ENCODE data around the gene ZFPL1. TPM values are rescaled to one million over a fixed set of nuclear protein-coding genes. Genes with fewer than 3 reads are reported as not detected.

ZFPL1 gene
- total RNA-seq, 2 donors from 2014 or later = 61.6 to 62.6 TPM

DNA sequence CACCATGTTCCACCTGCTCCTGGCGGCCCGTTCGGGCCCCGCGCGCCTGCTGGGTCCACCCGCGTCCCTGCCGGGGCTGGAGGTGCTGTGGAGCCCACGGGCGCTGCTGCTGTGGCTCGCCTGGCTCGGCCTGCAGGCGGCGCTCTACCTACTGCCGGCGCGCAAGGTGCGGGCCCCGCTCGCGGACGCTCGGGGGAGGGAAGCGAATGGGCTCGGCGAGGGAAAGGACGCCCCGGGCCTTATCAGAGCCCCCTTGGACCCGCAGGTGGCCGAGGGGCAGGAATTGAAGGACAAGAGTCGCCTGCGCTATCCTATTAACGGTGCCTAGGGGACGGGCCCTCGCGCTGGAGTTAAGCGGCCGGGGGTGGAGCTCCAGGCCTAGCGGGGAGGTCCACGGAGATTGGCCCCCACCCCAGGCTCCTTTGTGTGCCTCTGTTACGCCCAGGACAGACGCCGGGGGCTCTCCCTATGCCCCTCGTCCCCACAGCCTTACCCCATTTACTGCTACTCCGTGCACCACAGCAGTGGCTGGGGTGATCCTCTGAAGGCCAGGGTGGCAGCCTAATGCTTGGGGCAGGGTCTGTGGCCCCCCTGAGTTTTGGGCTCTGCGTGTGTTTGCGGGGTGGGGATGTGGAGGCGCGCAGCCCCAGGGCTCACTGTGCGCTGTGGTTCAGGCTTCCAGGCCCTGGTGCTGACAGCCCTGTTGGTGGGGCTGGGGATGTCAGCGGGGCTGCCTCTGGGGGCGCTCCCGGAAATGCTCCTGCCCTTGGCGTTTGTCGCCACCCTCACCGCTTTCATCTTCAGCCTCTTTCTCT is 28.7 kb downstream of the ZFPL1 start:
- no peak for DNase-seq (ENCODE audit: low spot score)
- TF ChIP-seq POLR2AphosphoS5 (IDR thresholded peaks at IDR 0.05) (peak; percentile 38), POLR2A (IDR thresholded peaks at IDR 0.05) (no peak)
- TF ChIP-seq, protein P1, sequence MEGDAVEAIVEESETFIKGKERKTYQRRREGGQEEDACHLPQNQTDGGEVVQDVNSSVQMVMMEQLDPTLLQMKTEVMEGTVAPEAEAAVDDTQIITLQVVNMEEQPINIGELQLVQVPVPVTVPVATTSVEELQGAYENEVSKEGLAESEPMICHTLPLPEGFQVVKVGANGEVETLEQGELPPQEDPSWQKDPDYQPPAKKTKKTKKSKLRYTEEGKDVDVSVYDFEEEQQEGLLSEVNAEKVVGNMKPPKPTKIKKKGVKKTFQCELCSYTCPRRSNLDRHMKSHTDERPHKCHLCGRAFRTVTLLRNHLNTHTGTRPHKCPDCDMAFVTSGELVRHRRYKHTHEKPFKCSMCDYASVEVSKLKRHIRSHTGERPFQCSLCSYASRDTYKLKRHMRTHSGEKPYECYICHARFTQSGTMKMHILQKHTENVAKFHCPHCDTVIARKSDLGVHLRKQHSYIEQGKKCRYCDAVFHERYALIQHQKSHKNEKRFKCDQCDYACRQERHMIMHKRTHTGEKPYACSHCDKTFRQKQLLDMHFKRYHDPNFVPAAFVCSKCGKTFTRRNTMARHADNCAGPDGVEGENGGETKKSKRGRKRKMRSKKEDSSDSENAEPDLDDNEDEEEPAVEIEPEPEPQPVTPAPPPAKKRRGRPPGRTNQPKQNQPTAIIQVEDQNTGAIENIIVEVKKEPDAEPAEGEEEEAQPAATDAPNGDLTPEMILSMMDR (IDR thresholded peaks at IDR 0.05) = peak; percentile 72 to 95 (median 86)
- peak overlapping the region; percentile 76 to 80 for H3K27ac ChIP-seq
- WGBS = 2% methylated on average over 32 of the region's 57 CpGs
- H3K4me1 ChIP-seq (replicated peaks) = peaks cover 18% of the 10 kb centered on the region
- intact Hi-C loops (cut with DNase I) = loop anchor here (10.0 kb wide), 2 partner anchors 198 to 258 kb away; partner anchors contain the start of gene ATG2A
- H3K36me3 ChIP-seq = no peaks in the 10 kb centered on the region
- H3K4me3 ChIP-seq = peak overlapping the region; percentile 42 to 51
- no peaks in the 10 kb centered on the region for H3K27me3 ChIP-seq (replicated peaks; ENCODE audit: insufficient read depth)
- H3K9me3 ChIP-seq = no peaks in the 10 kb centered on the region

DNA sequence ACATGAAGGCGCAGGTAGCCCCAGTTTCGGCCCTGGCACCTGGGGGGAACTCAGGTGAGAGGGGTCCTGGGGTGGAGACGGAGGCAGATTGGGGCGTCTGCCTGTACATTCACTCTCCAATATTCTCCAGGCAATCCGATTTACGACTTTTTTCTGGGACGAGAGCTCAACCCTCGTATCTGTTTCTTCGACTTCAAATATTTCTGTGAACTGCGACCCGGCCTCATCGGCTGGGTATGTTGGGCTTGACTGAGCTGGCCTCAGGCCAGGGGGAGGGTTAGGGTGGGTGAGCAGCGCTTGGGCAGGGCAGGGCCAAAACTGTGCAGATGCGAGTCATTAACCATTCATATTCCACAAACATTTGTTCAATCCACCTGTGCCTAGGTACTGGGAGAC is 29.3 kb downstream of the ZFPL1 start:
- peak overlapping the region; percentile 42 to 51 for H3K4me3 ChIP-seq
- H3K36me3 ChIP-seq = no peaks in the 10 kb centered on the region
- H3K27ac ChIP-seq = peak overlapping the region; percentile 76 to 80
- no peaks in the 10 kb centered on the region for H3K27me3 ChIP-seq (replicated peaks; ENCODE audit: insufficient read depth)
- peaks cover 18% of the 10 kb centered on the region for H3K4me1 ChIP-seq (replicated peaks)
- intact Hi-C loops (cut with DNase I) = loop anchor here (10.0 kb wide), 2 partner anchors 199 to 259 kb away; partner anchors contain the start of gene ATG2A
- no peak for TF ChIP-seq POLR2AphosphoS5 (IDR thresholded peaks at IDR 0.05)
- no peak for TF ChIP-seq POLR2A (IDR thresholded peaks at IDR 0.05)
- TF ChIP-seq, protein P1 (IDR thresholded peaks at IDR 0.05) = no peak
- no peak for DNase-seq (ENCODE audit: low spot score)
- H3K9me3 ChIP-seq = no peaks in the 10 kb centered on the region
- 17% methylated on average over 14 of the region's 14 CpGs for WGBS

DNA sequence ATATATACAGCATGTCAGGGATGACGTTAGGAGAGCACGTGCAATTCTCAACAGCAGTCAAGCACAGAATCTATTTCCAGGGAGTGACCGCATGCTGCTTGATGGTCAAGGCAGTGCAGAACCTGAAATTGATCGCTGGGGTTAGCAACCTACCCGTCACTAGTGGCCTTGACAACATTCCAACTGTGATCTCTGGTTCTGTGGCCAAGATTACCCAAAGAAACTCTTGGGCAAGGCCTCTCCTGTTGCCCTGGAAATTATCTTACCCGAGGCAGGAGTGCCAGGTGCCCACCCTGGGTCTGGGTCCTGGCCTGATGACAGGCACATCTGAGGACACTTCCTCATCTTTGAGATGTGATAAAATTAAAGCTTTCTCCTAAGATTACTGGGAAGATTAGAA is 29.8 kb downstream of the ZFPL1 start:
- H3K9me3 ChIP-seq = no peaks in the 10 kb centered on the region
- no peaks in the 10 kb centered on the region for H3K36me3 ChIP-seq
- H3K27me3 ChIP-seq (replicated peaks; ENCODE audit: insufficient read depth) = no peaks in the 10 kb centered on the region
- no peak for DNase-seq (ENCODE audit: low spot score)
- H3K4me1 ChIP-seq (replicated peaks) = peaks cover 18% of the 10 kb centered on the region
- TF ChIP-seq, protein P1 (IDR thresholded peaks at IDR 0.05) = no peak
- no peak for TF ChIP-seq POLR2A (IDR thresholded peaks at IDR 0.05)
- TF ChIP-seq POLR2AphosphoS5 (IDR thresholded peaks at IDR 0.05) = no peak
- H3K4me3 ChIP-seq = no peak overlapping the region
- intact Hi-C loops (cut with DNase I) = loop anchor here (10.0 kb wide), 2 partner anchors 199 to 259 kb away; partner anchors contain the start of gene ATG2A
- 84% methylated on average over 6 of the region's 6 CpGs for WGBS
- H3K27ac ChIP-seq = no peak overlapping the region

DNA sequence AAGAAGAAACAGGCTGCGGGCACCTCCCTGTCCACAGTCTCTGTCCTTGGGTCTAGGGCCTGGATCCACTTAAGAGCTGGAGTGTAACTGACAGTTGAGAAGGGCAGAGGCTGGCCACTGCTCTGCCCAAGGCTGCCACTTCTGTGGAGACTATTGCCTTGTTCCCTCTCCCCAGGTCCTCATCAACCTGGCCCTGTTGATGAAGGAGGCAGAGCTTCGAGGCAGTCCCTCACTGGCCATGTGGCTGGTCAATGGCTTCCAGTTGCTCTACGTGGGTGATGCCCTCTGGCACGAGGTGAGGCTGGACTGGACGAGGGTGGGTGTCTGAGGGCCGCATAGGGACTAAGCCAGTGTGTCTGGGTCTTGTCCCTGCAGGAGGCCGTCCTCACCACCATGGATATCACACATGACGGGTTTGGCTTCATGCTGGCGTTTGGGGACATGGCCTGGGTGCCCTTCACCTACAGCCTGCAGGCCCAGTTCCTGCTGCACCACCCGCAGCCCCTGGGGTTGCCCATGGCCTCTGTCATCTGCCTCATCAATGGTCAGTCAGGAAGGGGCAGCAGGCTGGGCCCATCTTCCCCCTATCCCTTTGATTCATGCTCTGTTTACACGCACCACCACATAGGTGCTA is 30.6 kb downstream of the ZFPL1 start:
- TF ChIP-seq, protein P1 (IDR thresholded peaks at IDR 0.05) = no peak
- TF ChIP-seq POLR2A (IDR thresholded peaks at IDR 0.05) = no peak
- no peak for TF ChIP-seq POLR2AphosphoS5 (IDR thresholded peaks at IDR 0.05)
- no peak for DNase-seq (ENCODE audit: low spot score)
- Histone ChIP-seq H3K27me3 (replicated peaks; ENCODE audit: insufficient read depth) (no peaks in the 10 kb centered on the region), H3K4me1 (replicated peaks) (peaks cover 18% of the 10 kb centered on the region), H3K36me3 (peaks cover 0 to 3% of the 10 kb centered on the region in 2 donors), H3K4me3 (no peak overlapping the region), H3K27ac (no peak overlapping the region), H3K9me3 (no peaks in the 10 kb centered on the region)
- 93% methylated on average over 5 of the region's 11 CpGs for WGBS
- intact Hi-C loops (cut with DNase I) = loop anchor here (5.0 to 10.0 kb wide), 3 partner anchors 32 to 260 kb away; partner anchors contain the start of genes ATG2A, CDCA5 and ZFPL1
